HepG2 (cell line): ENCODE data around the gene CNTNAP1. TPM values are rescaled to one million over a fixed set of nuclear protein-coding genes. Genes with fewer than 3 reads are reported as not detected.

Experiments used
- AGO1 ChIP-seq: fragments of 200-400 bp; formaldehyde crosslinking; IDR thresholded peaks from 2 replicates; pipeline ENCODE4 v1.6.1; 2017; ENCODE audit warnings: mild to moderate bottlenecking, low read depth, low read length, moderate library complexity; ENCODE audit not compliant: poor library complexity, severe bottlenecking
- ATF7-NPFF ChIP-seq: sonication (generic); formaldehyde crosslinking; IDR thresholded peaks from 2 replicates; pipeline ENCODE4 v1.8.1; 2023; ENCODE audit warnings: mild to moderate bottlenecking, low read depth, missing genetic modification reagents, moderate library complexity
- CTCF ChIP-seq: sonication (generic); formaldehyde crosslinking; IDR thresholded peaks from 2 replicates; pipeline ENCODE4 v1.5.0; 2020; ENCODE audit warnings: mild to moderate bottlenecking, missing genetic modification reagents, moderate library complexity
- FOXP1 ChIP-seq, 2 experiments: fragments of 450-650 bp in 1 of 2; IDR thresholded peaks; 2 replicates each; pipeline ENCODE4 v1.6.1; 2017 to 2018; ENCODE audit warnings: antibody characterized with exemption in 1 of 2
- GABPB1 ChIP-seq: IDR thresholded peaks from 2 replicates; pipeline ENCODE4 v1.6.1; 2016; ENCODE audit warnings: mild to moderate bottlenecking, missing genetic modification reagents, moderate library complexity, missing compliant biosample characterization
- IRX3 ChIP-seq: sonication (generic); formaldehyde crosslinking; IDR thresholded peaks from 2 replicates; pipeline ENCODE4 v1.8.1; 2023; ENCODE audit warnings: mild to moderate bottlenecking, low read depth, missing genetic modification reagents, borderline replicate concordance
- MBNL3 ChIP-seq: fragments of 250-450 bp; sonication (Bioruptor Pico); conservative IDR thresholded peaks from 2 replicates; pipeline ENCODE4 v1.8.0; 2022; ENCODE audit warnings: mild to moderate bottlenecking, inconsistent platforms
- PITX1 ChIP-seq: sonication (generic); formaldehyde crosslinking; IDR thresholded peaks from 2 replicates; pipeline ENCODE4 v1.5.1; 2020; ENCODE audit warnings: mild to moderate bottlenecking, missing genetic modification reagents
- TGIF2 ChIP-seq: IDR thresholded peaks from 2 replicates; pipeline ENCODE4 v1.6.1; 2016; ENCODE audit warnings: control low read depth, missing compliant biosample characterization
- ZBTB10 ChIP-seq: sonication (generic); formaldehyde crosslinking; IDR thresholded peaks from 2 replicates; pipeline ENCODE4 v1.4.0; 2020; ENCODE audit warnings: missing genetic modification reagents, borderline replicate concordance
- ZNF296 ChIP-seq: sonication (generic); formaldehyde crosslinking; conservative IDR thresholded peaks from 2 replicates; pipeline ENCODE4 v1.5.0; 2020; ENCODE audit warnings: mild to moderate bottlenecking, missing genetic modification reagents
- ZNF496 ChIP-seq: sonication (generic); formaldehyde crosslinking; IDR thresholded peaks from 2 replicates; pipeline ENCODE4 v1.8.1; 2023; ENCODE audit warnings: mild to moderate bottlenecking, moderate library complexity, missing genetic modification reagents; ENCODE audit not compliant: insufficient replicate concordance
- ZSCAN30 ChIP-seq: sonication (generic); formaldehyde crosslinking; IDR thresholded peaks from 2 replicates; pipeline ENCODE4 v1.5.0; 2020; ENCODE audit warnings: mild to moderate bottlenecking, missing genetic modification reagents
- polyA plus RNA-seq, 8 experiments: library from polyadenylated mRNA; depleted of rRNA in 3 of 8; stranded (reverse) in 7 of 8; unstranded in 1 of 8; fragments of >200 nt; fragmentation: Illumina TruSeq in 4 of 8; extraction: Trizol in 4 of 8; gene quantifications; 2 replicates each; pipeline versions ENCODE4 v1.2.1 to v1.2.3, GENCODE V29; 2011 to 2016; ENCODE audit warnings: low read depth in 4 of 8, missing spikeins in 1 of 8, mixed read lengths in 1 of 8; ENCODE audit not compliant: insufficient read depth in 1 of 8
- total RNA-seq, 5 experiments: library from RNA; depleted of rRNA; stranded (reverse); fragments of >200 nt; fragmentation: Illumina TruSeq; extraction: Trizol; gene quantifications; 2 replicates each; pipeline ENCODE4 v1.2.3, GENCODE V29; 2016; ENCODE audit warnings: low read depth in 1 of 5

Gene CNTNAP1
- total and polyA plus RNA-seq, 2 of the 13 experiments (the other 11 are each of a cell fraction or from before 2014, with no cell fraction given) = 4.5 to 7.7 TPM

GRCh38 chr17:42676424-42677011, 5.8 kb upstream of the CNTNAP1 start, which contains the start of gene PLEKHH3 (continued):
- TF ChIP-seq TGIF2 (CRISPR knock-in tag) = peak; percentile 77; the same call in 1 of the 2 replicates
- TF ChIP-seq ATF7-NPFF (CRISPR knock-in tag) = 0 out of 2 replicates have a peak, but pooled peaks have one; percentile 57
- no peak for TF ChIP-seq FOXP1 (IDR thresholded peaks at IDR 0.05)
- no peak for TF ChIP-seq FOXP1 (CRISPR knock-in tag; IDR thresholded peaks at IDR 0.05)
- peak; percentile 39 for TF ChIP-seq CTCF (CRISPR knock-in tag)
- TF ChIP-seq ZSCAN30 (CRISPR knock-in tag) = no peak
- TF ChIP-seq GABPB1 = peak; percentile 55; the same call in 1 of the 2 replicates
- TF ChIP-seq IRX3 (CRISPR knock-in tag) = 0 out of 2 replicates have a peak, but pooled peaks have one; percentile 1
- TF ChIP-seq ZBTB10 (CRISPR knock-in tag) = peak; percentile 61; the same call in 1 of the 2 replicates
- 0 out of 2 replicates have a peak, but pooled peaks have one; percentile 6 for TF ChIP-seq PITX1 (CRISPR knock-in tag)
- TF ChIP-seq ZNF296 (CRISPR knock-in tag) = no peak; the same call in 1 of the 2 replicates
- TF ChIP-seq AGO1 = peak; percentile 83
- TF ChIP-seq ZNF496 (CRISPR knock-in tag) = no peak
- TF ChIP-seq MBNL3 = no peak
